ENCODE measurements around the gene PTPRK. TPM values are rescaled to one million over a fixed set of nuclear protein-coding genes. Genes with fewer than 3 reads are reported as not detected.

PTPRK gene
- total and polyA plus RNA-seq, 9 of the 15 experiments (the other 6 are each of a cell fraction or from before 2014, with no cell fraction given), result 0.04 to 0.51 TPM; not detected in 7

- no peak for DNase-seq (ENCODE audit: extremely low read depth in 1 of 4, low spot score in 3 of 4)
- intact Hi-C loops (cut with micrococcal nuclease) (no loop called here), in situ Hi-C loops (cut with MboI) (no loop called here)
- ChIA-PET POLR2A (no interaction called here), CTCF (ENCODE audit: low intra/inter-chr PET ratio) (no interaction called here)
- 4% methylated on average over 3 of the region's 3 CpGs for WGBS (ENCODE audit: insufficient coverage, low coverage, missing lambda C conversion rate)
- Histone ChIP-seq H3K27ac (ENCODE audit: extremely low read depth, low read depth, low read length) (no peak overlapping the region), H3K4me2 (ENCODE audit: insufficient read depth, low read length) (no peak overlapping the region), H3K4me1 (replicated peaks in 1 of 2; ENCODE audit: control insufficient read depth in 2 of 2, insufficient read depth in 2 of 2, low read length in 2 of 2) (no peaks in the 10 kb centered on the region), H3K4me3 (no peak overlapping the region), H3K36me3 (ENCODE audit: control insufficient read depth, insufficient read depth, low read length) (no peaks in the 10 kb centered on the region), H3K9ac (ENCODE audit: insufficient read depth in 1 of 2, low read depth in 2 of 2, low read length in 2 of 2) (no peak overlapping the region), H3K79me2 (ENCODE audit: control insufficient read depth, insufficient read depth, low read length) (no peaks in the 10 kb centered on the region), H3K9me3 (replicated peaks; ENCODE audit: control insufficient read depth, insufficient read depth, low read depth, low read length) (no peaks in the 10 kb centered on the region), H2AFZ (ENCODE audit: low read depth, low read length) (no peak overlapping the region), H3K9me1 (ENCODE audit: control insufficient read depth, insufficient read depth, low read length) (no peaks in the 10 kb centered on the region), H4K20me1 (replicated peaks; ENCODE audit: control insufficient read depth, insufficient read depth, low read length) (no peaks in the 10 kb centered on the region), H3K27me3 (ENCODE audit: control insufficient read depth in 2 of 2, insufficient read depth in 2 of 2, low read length in 2 of 2) (no peaks in the 10 kb centered on the region)
- no peak for ATAC-seq
- BruUV-seq (replicated peaks), result no TSS peak
- no peak for FAIRE-seq
- TF ChIP-seq HES1 (IDR thresholded peaks at IDR 0.05; ENCODE audit: low read depth) (no peak), JUN (IDR thresholded peaks at IDR 0.05; ENCODE audit: borderline replicate concordance, low read depth, low read length) (no peak), JUN (CRISPR knock-in tag; IDR thresholded peaks at IDR 0.05; ENCODE audit: borderline replicate concordance) (no peak), ARHGAP35 (IDR thresholded peaks at IDR 0.05; ENCODE audit: partially characterized antibody) (no peak), ZC3H8 (IDR thresholded peaks at IDR 0.05) (no peak), SIN3A (IDR thresholded peaks at IDR 0.05; ENCODE audit: borderline replicate concordance in 2 of 2, control insufficient read depth in 1 of 2, low read depth in 2 of 2, low read length in 2 of 2) (no peak)
These were observed 208.3 kb downstream of the PTPRK start for GRCh38 chr6:128311944-128312570.

Measured in K562 (cell line).